ENCODE data around the gene ANKS1B.

Gene ANKS1B

GRCh38 chr12:98799146-98799810, 1185.5 kb downstream of the ANKS1B start:
- H3K4me2 ChIP-seq (ENCODE audit: low read length): no peak overlapping the region
- H2AFZ ChIP-seq (ENCODE audit: low read length): no peak overlapping the region
- no peaks in the 10 kb centered on the region for H3F3A ChIP-seq (ENCODE audit: insufficient read depth, low read length)
- H3K4me1 ChIP-seq (ENCODE audit: insufficient read depth, low read length, severe bottlenecking): no peaks in the 10 kb centered on the region
- TF ChIP-seq EZH2 (IDR thresholded peaks at IDR 0.05; ENCODE audit: borderline replicate concordance, low read length): no peak
- TF ChIP-seq, protein P1, sequence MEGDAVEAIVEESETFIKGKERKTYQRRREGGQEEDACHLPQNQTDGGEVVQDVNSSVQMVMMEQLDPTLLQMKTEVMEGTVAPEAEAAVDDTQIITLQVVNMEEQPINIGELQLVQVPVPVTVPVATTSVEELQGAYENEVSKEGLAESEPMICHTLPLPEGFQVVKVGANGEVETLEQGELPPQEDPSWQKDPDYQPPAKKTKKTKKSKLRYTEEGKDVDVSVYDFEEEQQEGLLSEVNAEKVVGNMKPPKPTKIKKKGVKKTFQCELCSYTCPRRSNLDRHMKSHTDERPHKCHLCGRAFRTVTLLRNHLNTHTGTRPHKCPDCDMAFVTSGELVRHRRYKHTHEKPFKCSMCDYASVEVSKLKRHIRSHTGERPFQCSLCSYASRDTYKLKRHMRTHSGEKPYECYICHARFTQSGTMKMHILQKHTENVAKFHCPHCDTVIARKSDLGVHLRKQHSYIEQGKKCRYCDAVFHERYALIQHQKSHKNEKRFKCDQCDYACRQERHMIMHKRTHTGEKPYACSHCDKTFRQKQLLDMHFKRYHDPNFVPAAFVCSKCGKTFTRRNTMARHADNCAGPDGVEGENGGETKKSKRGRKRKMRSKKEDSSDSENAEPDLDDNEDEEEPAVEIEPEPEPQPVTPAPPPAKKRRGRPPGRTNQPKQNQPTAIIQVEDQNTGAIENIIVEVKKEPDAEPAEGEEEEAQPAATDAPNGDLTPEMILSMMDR (IDR thresholded peaks at IDR 0.05; ENCODE audit: low read length): no peak
- H3K36me3 ChIP-seq (ENCODE audit: insufficient read depth, low read length): no peaks in the 10 kb centered on the region
- H3K79me2 ChIP-seq (ENCODE audit: insufficient read depth, low read length): no peaks in the 10 kb centered on the region
- no peak overlapping the region for H3K4me3 ChIP-seq (ENCODE audit: low read depth, low read length, poor library complexity, severe bottlenecking)
- H3K27me3 ChIP-seq (ENCODE audit: insufficient read depth, low read length): no peaks in the 10 kb centered on the region
- H3K9ac ChIP-seq (ENCODE audit: low read length): no peak overlapping the region
- H4K20me1 ChIP-seq (ENCODE audit: insufficient read depth, low read length): no peaks in the 10 kb centered on the region
- no peaks in the 10 kb centered on the region for H3K9me2 ChIP-seq (ENCODE audit: low read depth, low read length)
- no peaks in the 10 kb centered on the region for H3K9me3 ChIP-seq (ENCODE audit: low read length)
- H3K27ac ChIP-seq (ENCODE audit: low read depth, low read length, poor library complexity, severe bottlenecking): no peak overlapping the region

- TF ChIP-seq, protein P1 (IDR thresholded peaks at IDR 0.05; ENCODE audit: low read length): no peak
- TF ChIP-seq EZH2 (IDR thresholded peaks at IDR 0.05; ENCODE audit: borderline replicate concordance, low read length): no peak
- H3K79me2 ChIP-seq (ENCODE audit: insufficient read depth, low read length): no peaks in the 10 kb centered on the region
- no peaks in the 10 kb centered on the region for H3K36me3 ChIP-seq (ENCODE audit: insufficient read depth, low read length)
- H3K4me1 ChIP-seq (ENCODE audit: insufficient read depth, low read length, severe bottlenecking): no peaks in the 10 kb centered on the region
- no peaks in the 10 kb centered on the region for H4K20me1 ChIP-seq (ENCODE audit: insufficient read depth, low read length)
- H3K27me3 ChIP-seq (ENCODE audit: insufficient read depth, low read length): no peaks in the 10 kb centered on the region
- H2AFZ ChIP-seq (ENCODE audit: low read length): no peak overlapping the region
- H3K27ac ChIP-seq (ENCODE audit: low read depth, low read length, poor library complexity, severe bottlenecking): no peak overlapping the region
- H3K4me2 ChIP-seq (ENCODE audit: low read length): no peak overlapping the region
- H3K9me3 ChIP-seq (ENCODE audit: low read length): no peaks in the 10 kb centered on the region
- H3K4me3 ChIP-seq (ENCODE audit: low read depth, low read length, poor library complexity, severe bottlenecking): no peak overlapping the region
- H3K9ac ChIP-seq (ENCODE audit: low read length): no peak overlapping the region
- H3K9me2 ChIP-seq (ENCODE audit: low read depth, low read length): no peaks in the 10 kb centered on the region
- no peaks in the 10 kb centered on the region for H3F3A ChIP-seq (ENCODE audit: insufficient read depth, low read length)
Measured at GRCh38 chr12:98797200-98797599, 1187.5 kb downstream of the ANKS1B start.

DNA sequence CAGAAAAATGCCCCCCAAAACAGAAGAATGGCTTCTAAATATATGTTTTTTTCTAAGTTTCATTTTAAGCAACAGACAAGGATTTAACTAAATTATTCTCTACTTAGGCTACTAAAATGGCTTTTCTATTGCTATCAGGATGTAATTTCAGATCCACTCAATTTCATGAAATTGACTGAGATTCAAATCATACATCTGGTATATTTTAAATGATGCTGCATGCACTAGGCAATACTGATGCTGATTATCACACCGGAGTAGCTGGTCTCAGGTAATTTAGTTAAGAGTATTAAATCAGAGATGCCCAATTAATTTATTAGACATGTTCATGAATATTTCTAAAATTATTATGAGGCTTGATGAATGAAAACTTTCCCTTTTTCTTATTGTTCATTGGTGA, 1188.0 kb downstream of the ANKS1B start:
- H3K27ac ChIP-seq (ENCODE audit: low read depth, low read length, poor library complexity, severe bottlenecking): no peak overlapping the region
- H3K9ac ChIP-seq (ENCODE audit: low read length): no peak overlapping the region
- H2AFZ ChIP-seq (ENCODE audit: low read length): no peak overlapping the region
- no peak overlapping the region for H3K4me3 ChIP-seq (ENCODE audit: low read depth, low read length, poor library complexity, severe bottlenecking)
- H3K36me3 ChIP-seq (ENCODE audit: insufficient read depth, low read length): no peaks in the 10 kb centered on the region
- no peaks in the 10 kb centered on the region for H3F3A ChIP-seq (ENCODE audit: insufficient read depth, low read length)
- no peaks in the 10 kb centered on the region for H3K27me3 ChIP-seq (ENCODE audit: insufficient read depth, low read length)
- no peaks in the 10 kb centered on the region for H3K79me2 ChIP-seq (ENCODE audit: insufficient read depth, low read length)
- no peaks in the 10 kb centered on the region for H4K20me1 ChIP-seq (ENCODE audit: insufficient read depth, low read length)
- TF ChIP-seq EZH2 (IDR thresholded peaks at IDR 0.05; ENCODE audit: borderline replicate concordance, low read length): no peak
- TF ChIP-seq, protein P1 (IDR thresholded peaks at IDR 0.05; ENCODE audit: low read length): no peak
- H3K4me2 ChIP-seq (ENCODE audit: low read length): no peak overlapping the region
- no peaks in the 10 kb centered on the region for H3K9me3 ChIP-seq (ENCODE audit: low read length)
- H3K4me1 ChIP-seq (ENCODE audit: insufficient read depth, low read length, severe bottlenecking): no peaks in the 10 kb centered on the region
- no peaks in the 10 kb centered on the region for H3K9me2 ChIP-seq (ENCODE audit: low read depth, low read length)

Measured in OCI-LY1 (cell line).